Large intestine (tissue), 12 donors: ENCODE data around the gene TNPO1. TPM values are rescaled to one million over a fixed set of nuclear protein-coding genes. Genes with fewer than 3 reads are reported as not detected.

Experiments used
- DNase-seq, 2 donors: peaks; one replicate each; pipeline versions ENCODE4 v3.0.0 to v3.0.0-alpha.2; 2013
- H3K27ac ChIP-seq: one replicate; pipeline ENCODE4 v1.5.1; 2013; ENCODE audit warnings: low read length
- H3K27me3 ChIP-seq: 2 replicates; pipeline ENCODE4 v1.6.1; 2013; ENCODE audit warnings: low read length; ENCODE audit not compliant: control insufficient read depth, insufficient read depth
- H3K36me3 ChIP-seq: 2 replicates; pipeline ENCODE4 v1.6.1; 2013; ENCODE audit warnings: low read length; ENCODE audit not compliant: control insufficient read depth, insufficient read depth
- H3K4me1 ChIP-seq: one replicate; pipeline ENCODE4 v1.6.1; 2013; ENCODE audit warnings: low read length; ENCODE audit not compliant: control insufficient read depth, insufficient read depth
- H3K4me3 ChIP-seq: one replicate; pipeline ENCODE4 v1.5.1; 2013; ENCODE audit warnings: low read length
- H3K9me3 ChIP-seq: one replicate; pipeline ENCODE4 v1.6.1; 2013; ENCODE audit warnings: mild to moderate bottlenecking, low read depth, low read length, moderate library complexity; ENCODE audit not compliant: control insufficient read depth
- WGBS: methylation state at CpG from one replicate; pipeline ENCODE4 v1.1.5; 2013; ENCODE audit warnings: low lambda C conversion rate; ENCODE audit not compliant: insufficient coverage; 5-methylcytosine and 5-hydroxymethylcytosine counted together
- long read RNA-seq, 11 donors: transcript quantifications; one replicate each; lab custom pipeline, GENCODE V29; 2026
- polyA plus RNA-seq: library from polyadenylated mRNA; unstranded; fragments of 120-200 nt; gene quantifications from one replicate; pipeline ENCODE4 v1.2.1, GENCODE V29; 2013

The TNPO1 gene
- polyA plus RNA-seq: 68.3 TPM
- long read RNA-seq, donor 1, full-length matches to known transcripts: 5 of 5 reads
- long read RNA-seq, donor 1, partial matches to known transcripts: 0 of 5 reads
- long read RNA-seq, donor 1, other reads (novel, unspliced or antisense): 0 of 5 reads
- long read RNA-seq, donor 2, full-length matches to known transcripts: 6 of 6 reads
- long read RNA-seq, donor 2, partial matches to known transcripts: 0 of 6 reads
- long read RNA-seq, donor 2, other reads (novel, unspliced or antisense): 0 of 6 reads
- long read RNA-seq, donor 3, full-length matches to known transcripts: 14 of 14 reads
- long read RNA-seq, donor 3, partial matches to known transcripts: 0 of 14 reads
- long read RNA-seq, donor 3, other reads (novel, unspliced or antisense): 0 of 14 reads
- long read RNA-seq, donor 4, partial matches to known transcripts: 0 of 1 reads
- long read RNA-seq, donor 4, other reads (novel, unspliced or antisense): 0 of 1 reads
- long read RNA-seq, donor 5, full-length matches to known transcripts: 4 of 4 reads
- long read RNA-seq, donor 5, partial matches to known transcripts: 0 of 4 reads
- long read RNA-seq, donor 5, other reads (novel, unspliced or antisense): 0 of 4 reads
- long read RNA-seq, donor 6, partial matches to known transcripts: 0 of 4 reads
- long read RNA-seq, donor 6, other reads (novel, unspliced or antisense): 0 of 4 reads
- long read RNA-seq, donor 7, full-length matches to known transcripts: 5 of 5 reads
- long read RNA-seq, donor 7, partial matches to known transcripts: 0 of 5 reads
- long read RNA-seq, donor 7, other reads (novel, unspliced or antisense): 0 of 5 reads
- long read RNA-seq, donor 8, full-length matches to known transcripts: 5 of 5 reads
- long read RNA-seq, donor 8, partial matches to known transcripts: 0 of 5 reads
- long read RNA-seq, donor 8, other reads (novel, unspliced or antisense): 0 of 5 reads
- long read RNA-seq, donor 9, full-length matches to known transcripts: 7 of 14 reads
- long read RNA-seq, donor 9, partial matches to known transcripts: 7 of 14 reads
- long read RNA-seq, donor 9, other reads (novel, unspliced or antisense): 0 of 14 reads
- long read RNA-seq, donor 10, full-length matches to known transcripts: 8 of 8 reads
- long read RNA-seq, donor 10, partial matches to known transcripts: 0 of 8 reads
- long read RNA-seq, donor 10, other reads (novel, unspliced or antisense): 0 of 8 reads
- long read RNA-seq, donor 11, full-length matches to known transcripts: 4 of 4 reads
- long read RNA-seq, donor 11, partial matches to known transcripts: 0 of 4 reads
- long read RNA-seq, donor 11, other reads (novel, unspliced or antisense): 0 of 4 reads

DNA sequence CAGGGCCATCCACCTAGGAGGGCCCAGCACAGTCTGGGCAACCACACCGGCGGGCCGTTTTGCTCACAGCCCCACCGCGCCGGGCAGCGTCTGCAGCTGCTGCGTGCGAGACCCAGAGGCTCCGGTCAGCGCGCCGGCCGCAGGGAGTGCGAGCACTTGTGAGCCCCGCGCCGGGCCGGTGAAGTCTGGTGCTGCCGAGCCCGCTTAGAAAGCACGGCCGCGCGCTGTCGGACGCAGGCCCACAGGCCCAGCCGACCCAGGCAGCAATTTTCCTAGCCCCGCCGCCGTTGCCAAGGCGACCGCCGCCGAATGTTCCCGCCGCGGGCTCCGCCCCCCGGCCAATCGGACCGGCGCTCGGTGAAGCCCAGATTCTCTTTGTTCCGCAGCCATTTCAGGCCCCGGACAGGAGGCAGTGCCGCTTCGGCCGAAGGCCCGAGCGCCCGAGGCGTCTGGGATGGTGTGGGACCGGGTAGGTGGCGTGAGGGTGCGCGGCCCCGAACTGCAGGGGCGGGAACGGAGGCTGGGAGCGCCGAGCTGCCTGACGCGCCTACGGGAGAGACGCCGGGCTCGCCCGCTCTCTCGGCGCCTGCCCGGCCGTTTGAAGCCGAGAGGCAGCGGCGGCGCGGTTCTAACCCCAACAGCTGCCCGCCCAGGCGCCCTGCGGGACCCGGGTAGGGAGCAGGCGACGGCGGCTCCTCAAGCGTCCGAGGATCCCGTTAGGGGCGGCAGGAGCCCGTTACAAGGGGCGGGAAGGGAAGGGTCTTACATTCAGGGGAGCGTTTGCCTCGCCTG, at the start of gene TNPO1:
TNPO1 (plus strand) TSS at position 378 of the 792 bp plus-strand sequence; CDS start at position 455, 77 bp downstream.
- Histone ChIP-seq H3K27ac (peak within 1 kb of the TSS; percentile 98), H3K4me3 (peak within 1 kb of the TSS; percentile 92)
- WGBS: no CpG with 5 or more reads among the region's 93 CpGs

DNA sequence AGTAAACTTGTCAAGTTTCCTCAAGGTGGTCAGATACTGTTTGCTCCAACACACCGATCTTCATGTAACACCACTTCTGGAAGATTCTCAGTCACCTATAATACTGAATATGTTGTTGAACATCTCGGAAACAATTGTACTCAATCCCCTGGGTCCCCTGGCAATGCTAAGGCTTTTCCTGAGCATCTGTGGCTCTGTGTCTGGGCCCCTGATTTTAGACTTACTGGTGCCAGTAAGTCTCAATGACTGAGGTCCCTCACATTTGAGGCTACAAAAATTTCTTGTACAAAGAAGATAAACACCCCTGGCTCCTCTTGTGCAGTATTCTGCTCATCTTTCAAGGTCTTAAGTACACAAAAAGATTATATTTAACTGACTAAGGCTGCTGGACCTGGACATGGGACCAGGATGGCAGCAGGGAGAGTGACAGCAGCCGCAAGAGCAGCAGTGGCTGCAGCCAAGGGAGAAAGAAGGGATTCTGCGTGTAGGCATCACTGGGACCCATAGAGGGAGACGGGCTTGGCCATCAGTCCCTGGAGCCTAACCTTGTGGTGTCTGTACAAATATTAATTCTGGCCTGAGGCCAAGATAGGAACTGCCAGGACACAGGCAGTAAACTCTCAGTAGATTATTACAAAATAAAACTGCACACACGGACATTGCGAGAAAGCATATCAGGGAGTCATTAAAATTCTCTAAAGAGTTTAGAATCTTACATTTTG, 49.0 kb upstream of the TNPO1 start:
- WGBS: no CpG with 5 or more reads among the region's 7 CpGs

More for the DNA sequence above, at the start of gene TNPO1:
- Histone ChIP-seq H3K9me3 (no peaks in the 10 kb centered on the region), H3K27me3 (no peaks in the 10 kb centered on the region), H3K4me1 (peaks cover 2% of the 10 kb centered on the region), H3K36me3 (no peaks in the 10 kb centered on the region)
- peak; percentile 87 to 95 for DNase-seq

DNA sequence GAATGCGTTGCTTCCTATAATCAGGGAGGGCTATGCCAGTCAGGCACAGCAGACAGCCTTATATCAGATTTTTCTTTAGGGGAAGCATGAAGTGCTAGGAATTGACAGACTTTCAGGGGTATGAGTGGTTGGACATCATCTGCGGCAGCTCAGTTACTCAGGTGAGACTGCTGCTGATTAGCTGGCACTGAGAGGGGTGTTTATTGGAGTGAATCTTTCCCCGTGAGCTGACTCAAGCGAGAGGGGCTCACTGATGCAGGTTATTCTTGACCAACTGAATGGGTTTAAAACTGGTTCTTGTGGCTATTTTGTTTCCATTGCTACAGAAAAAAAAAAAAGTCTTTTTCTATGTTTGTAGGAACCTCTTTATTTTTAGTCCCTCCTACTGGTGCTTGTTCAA, 46.2 kb upstream of the TNPO1 start:
- WGBS: 80% methylated on average over 1 of the region's 4 CpGs

More for the DNA sequence above, 49.0 kb upstream of the TNPO1 start:
- H3K4me1 ChIP-seq: no peaks in the 10 kb centered on the region
- no peak overlapping the region for H3K27ac ChIP-seq
- no peak overlapping the region for H3K4me3 ChIP-seq
- no peaks in the 10 kb centered on the region for H3K36me3 ChIP-seq
- no peak for DNase-seq
- H3K9me3 ChIP-seq: no peaks in the 10 kb centered on the region
- H3K27me3 ChIP-seq: no peaks in the 10 kb centered on the region

GRCh38 chr5:72776684-72777083, 39.8 kb upstream of the TNPO1 start:
- 100% methylated on average over 1 of the region's 1 CpG for WGBS
- Histone ChIP-seq H3K9me3 (peaks cover 17% of the 10 kb centered on the region), H3K27me3 (no peaks in the 10 kb centered on the region), H3K27ac (no peak overlapping the region), H3K4me3 (no peak overlapping the region), H3K4me1 (no peaks in the 10 kb centered on the region), H3K36me3 (no peaks in the 10 kb centered on the region)
- DNase-seq: no peak

More for the DNA sequence above, 46.2 kb upstream of the TNPO1 start:
- H3K9me3 ChIP-seq: no peaks in the 10 kb centered on the region
- no peaks in the 10 kb centered on the region for H3K4me1 ChIP-seq
- no peaks in the 10 kb centered on the region for H3K36me3 ChIP-seq
- H3K27ac ChIP-seq: no peak overlapping the region
- DNase-seq: no peak
- H3K27me3 ChIP-seq: no peaks in the 10 kb centered on the region
- H3K4me3 ChIP-seq: no peak overlapping the region

DNA sequence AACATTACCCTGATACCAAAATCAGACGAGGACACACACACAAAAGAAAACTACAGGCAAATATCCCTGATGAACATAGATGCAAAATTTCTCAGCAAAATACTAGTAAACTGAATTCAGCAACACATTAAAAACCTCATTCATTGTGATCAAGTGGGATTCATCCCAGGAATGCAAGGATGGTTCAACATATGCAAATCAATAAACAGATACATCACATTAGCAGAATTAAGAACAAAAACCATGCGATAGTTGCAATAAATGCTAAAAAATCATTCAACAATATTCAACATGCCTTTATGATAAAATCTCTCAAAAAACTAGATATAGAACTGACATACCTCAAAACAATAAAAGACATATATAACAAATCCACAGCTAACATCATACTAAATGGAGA, 36.9 kb upstream of the TNPO1 start:
- WGBS: no CpG with 5 or more reads among the region's 2 CpGs
- DNase-seq: no peak
- Histone ChIP-seq H3K9me3 (peaks cover 17% of the 10 kb centered on the region), H3K27me3 (no peaks in the 10 kb centered on the region), H3K4me1 (peaks cover 11% of the 10 kb centered on the region), H3K4me3 (no peak overlapping the region), H3K27ac (no peak overlapping the region), H3K36me3 (no peaks in the 10 kb centered on the region)

DNA sequence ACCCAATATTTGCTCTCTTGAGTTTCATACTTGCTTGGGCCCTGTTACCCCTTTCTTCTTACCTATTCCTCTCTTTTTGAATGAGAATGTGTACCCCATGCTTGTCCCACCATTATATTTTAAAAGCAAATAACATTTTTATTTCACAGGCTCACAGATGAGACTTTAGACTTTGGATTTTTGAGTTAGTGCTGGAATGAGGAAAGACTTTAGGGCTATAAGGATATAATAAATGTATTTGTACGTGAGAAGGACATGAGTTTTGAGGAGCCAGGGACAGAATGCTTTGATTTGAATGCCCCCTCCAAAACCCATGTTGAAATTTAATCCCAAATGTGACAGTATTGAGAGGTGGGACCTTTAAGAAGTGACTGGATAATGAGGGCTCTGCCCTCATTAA, 33.1 kb upstream of the TNPO1 start:
- Histone ChIP-seq H3K4me3 (no peak overlapping the region), H3K36me3 (no peaks in the 10 kb centered on the region), H3K9me3 (peaks cover 6% of the 10 kb centered on the region), H3K27ac (peak overlapping the region; percentile 32), H3K4me1 (peaks cover 15% of the 10 kb centered on the region), H3K27me3 (no peaks in the 10 kb centered on the region)
- WGBS: no CpG with 5 or more reads among the region's 1 CpG
- peak; percentile 13 to 52 for DNase-seq

GRCh38 chr5:72784129-72784528, 32.3 kb upstream of the TNPO1 start:
- H3K4me3 ChIP-seq: no peak overlapping the region
- no peaks in the 10 kb centered on the region for H3K36me3 ChIP-seq
- peaks cover 6% of the 10 kb centered on the region for H3K9me3 ChIP-seq
- no peak overlapping the region for H3K27ac ChIP-seq
- WGBS: 100% methylated on average over 1 of the region's 1 CpG
- DNase-seq: no peak
- H3K4me1 ChIP-seq: peaks cover 17% of the 10 kb centered on the region
- no peaks in the 10 kb centered on the region for H3K27me3 ChIP-seq

DNA sequence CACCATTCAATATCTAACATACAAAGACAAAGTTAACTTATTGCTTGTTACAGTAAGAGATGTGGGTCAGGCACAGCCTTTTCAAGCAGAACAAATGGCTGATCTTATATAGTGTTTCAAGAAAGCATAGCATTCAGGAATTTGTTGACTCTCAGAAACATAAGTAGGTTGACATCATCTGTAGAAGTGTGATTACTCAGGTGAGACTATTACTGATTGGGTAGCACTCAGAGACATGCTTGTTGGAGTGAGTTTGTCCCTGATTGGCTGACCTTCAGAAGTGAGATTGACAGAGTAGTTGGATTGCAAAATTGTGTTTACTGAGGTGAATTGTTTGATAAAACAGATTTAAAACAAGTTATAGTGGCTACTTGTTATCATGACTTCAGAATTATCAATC, 30.7 kb upstream of the TNPO1 start:
- no peaks in the 10 kb centered on the region for H3K27me3 ChIP-seq
- H3K36me3 ChIP-seq: no peaks in the 10 kb centered on the region
- no peak for DNase-seq
- no peak overlapping the region for H3K27ac ChIP-seq
- peaks cover 17% of the 10 kb centered on the region for H3K4me1 ChIP-seq
- no peak overlapping the region for H3K4me3 ChIP-seq
- H3K9me3 ChIP-seq: no peaks in the 10 kb centered on the region

DNA sequence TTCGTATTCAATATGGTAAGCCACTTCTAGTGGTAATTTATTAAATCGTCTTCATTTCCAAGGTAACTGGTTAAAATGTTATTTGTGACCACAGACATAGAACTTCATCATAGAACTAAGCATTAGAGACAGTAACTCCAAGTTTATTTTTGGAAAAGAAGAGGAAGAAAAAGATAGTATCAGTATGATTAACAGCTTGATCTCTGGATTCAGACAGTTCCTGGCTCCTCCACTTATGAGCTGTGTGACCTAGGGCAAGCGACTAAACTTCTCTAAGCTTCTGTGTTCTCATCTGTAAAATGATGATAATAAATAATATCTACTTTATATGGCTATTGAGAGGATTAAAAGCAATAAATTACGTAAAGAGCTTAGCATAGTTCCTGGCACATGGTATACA, 29.8 kb upstream of the TNPO1 start:
- Histone ChIP-seq H3K9me3 (no peaks in the 10 kb centered on the region), H3K4me3 (no peak overlapping the region), H3K27ac (no peak overlapping the region), H3K36me3 (no peaks in the 10 kb centered on the region), H3K4me1 (peaks cover 17% of the 10 kb centered on the region), H3K27me3 (no peaks in the 10 kb centered on the region)
- WGBS: 100% methylated on average over 2 of the region's 4 CpGs
- no peak for DNase-seq
